ENCODE measurements around the gene PTGIS. TPM values are rescaled to one million over a fixed set of nuclear protein-coding genes. Genes with fewer than 3 reads are reported as not detected.

Gene PTGIS
- total RNA-seq, 1 donor from 2014 or later, result not detected

DNA sequence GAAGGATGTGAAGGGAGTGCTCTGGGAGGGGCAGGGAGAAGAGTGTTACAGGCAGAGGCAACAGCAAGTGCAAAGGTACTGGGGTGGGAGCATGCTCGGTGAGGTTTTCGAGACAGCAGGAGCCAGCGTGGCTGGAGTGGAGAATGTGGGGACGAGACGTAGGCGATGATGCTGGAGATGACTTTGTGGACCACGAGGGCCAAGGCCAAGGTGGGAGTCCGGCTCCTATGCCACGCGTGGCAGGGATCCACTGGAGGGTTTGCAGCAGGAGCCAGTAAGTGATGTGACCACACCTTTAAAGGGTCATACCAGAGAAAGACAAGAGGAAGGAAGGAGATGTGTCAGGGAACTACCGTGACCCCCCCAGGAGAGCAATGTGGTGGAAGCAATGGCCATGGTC, 7.3 kb downstream of the PTGIS start:
- no peak for DNase-seq (ENCODE audit: low read depth)
- H3K4me3 ChIP-seq (ENCODE audit: low read depth, low read length), result no peak overlapping the region
- TF ChIP-seq, protein P1, sequence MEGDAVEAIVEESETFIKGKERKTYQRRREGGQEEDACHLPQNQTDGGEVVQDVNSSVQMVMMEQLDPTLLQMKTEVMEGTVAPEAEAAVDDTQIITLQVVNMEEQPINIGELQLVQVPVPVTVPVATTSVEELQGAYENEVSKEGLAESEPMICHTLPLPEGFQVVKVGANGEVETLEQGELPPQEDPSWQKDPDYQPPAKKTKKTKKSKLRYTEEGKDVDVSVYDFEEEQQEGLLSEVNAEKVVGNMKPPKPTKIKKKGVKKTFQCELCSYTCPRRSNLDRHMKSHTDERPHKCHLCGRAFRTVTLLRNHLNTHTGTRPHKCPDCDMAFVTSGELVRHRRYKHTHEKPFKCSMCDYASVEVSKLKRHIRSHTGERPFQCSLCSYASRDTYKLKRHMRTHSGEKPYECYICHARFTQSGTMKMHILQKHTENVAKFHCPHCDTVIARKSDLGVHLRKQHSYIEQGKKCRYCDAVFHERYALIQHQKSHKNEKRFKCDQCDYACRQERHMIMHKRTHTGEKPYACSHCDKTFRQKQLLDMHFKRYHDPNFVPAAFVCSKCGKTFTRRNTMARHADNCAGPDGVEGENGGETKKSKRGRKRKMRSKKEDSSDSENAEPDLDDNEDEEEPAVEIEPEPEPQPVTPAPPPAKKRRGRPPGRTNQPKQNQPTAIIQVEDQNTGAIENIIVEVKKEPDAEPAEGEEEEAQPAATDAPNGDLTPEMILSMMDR (conservative IDR thresholded peaks at IDR 0.05; ENCODE audit: low read depth, low read length), result no peak

- TF ChIP-seq, protein P1 (conservative IDR thresholded peaks at IDR 0.05; ENCODE audit: low read depth, low read length), result no peak
Measured at GRCh38 chr20:49560186-49560585, 7.8 kb downstream of the PTGIS start.

GRCh38 chr20:49559411-49560081, 8.4 kb downstream of the PTGIS start:
- no peak for DNase-seq (ENCODE audit: low read depth)
- TF ChIP-seq, protein P1 (conservative IDR thresholded peaks at IDR 0.05; ENCODE audit: low read depth, low read length), result no peak

More at GRCh38 chr20:49560186-49560585, 7.8 kb downstream of the PTGIS start:
- no peak for DNase-seq (ENCODE audit: low read depth)
- no peak overlapping the region for H3K4me3 ChIP-seq (ENCODE audit: low read depth, low read length)

DNA sequence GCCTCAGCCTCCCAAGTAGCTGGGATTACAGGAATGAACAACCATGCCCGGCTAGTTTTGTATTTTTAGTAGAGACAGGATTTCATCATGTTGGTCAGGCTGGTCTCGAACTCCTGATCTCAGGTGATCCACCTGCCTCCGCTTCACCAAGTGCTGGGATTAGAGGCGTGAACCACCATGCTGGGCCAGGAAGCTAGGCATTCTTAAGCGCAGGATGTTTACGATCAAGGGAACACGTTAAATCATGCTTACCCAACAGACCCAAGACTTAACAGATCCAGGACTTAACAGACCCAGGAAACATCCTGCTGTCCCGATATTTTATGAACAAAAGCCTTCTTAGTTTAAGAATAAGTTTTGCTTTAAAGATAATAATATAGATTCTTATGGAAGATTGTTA, 9.1 kb downstream of the PTGIS start:
- TF ChIP-seq, protein P1 (conservative IDR thresholded peaks at IDR 0.05; ENCODE audit: low read depth, low read length), result no peak
- DNase-seq (ENCODE audit: low read depth), result no peak
- H3K4me3 ChIP-seq (ENCODE audit: low read depth, low read length), result no peak overlapping the region

More at GRCh38 chr20:49559411-49560081, 8.4 kb downstream of the PTGIS start:
- H3K4me3 ChIP-seq (ENCODE audit: low read depth, low read length), result no peak overlapping the region

- no peak overlapping the region for H3K4me3 ChIP-seq (ENCODE audit: low read depth, low read length)
- DNase-seq (ENCODE audit: low read depth), result no peak
- TF ChIP-seq, protein P1 (conservative IDR thresholded peaks at IDR 0.05; ENCODE audit: low read depth, low read length), result no peak
Measured at GRCh38 chr20:49557449-49557848, 10.5 kb downstream of the PTGIS start.

GRCh38 chr20:49556621-49557020, 11.3 kb downstream of the PTGIS start:
- TF ChIP-seq, protein P1 (conservative IDR thresholded peaks at IDR 0.05; ENCODE audit: low read depth, low read length), result no peak
- no peak for DNase-seq (ENCODE audit: low read depth)

More at GRCh38 chr20:49556621-49557020, 11.3 kb downstream of the PTGIS start:
- H3K4me3 ChIP-seq (ENCODE audit: low read depth, low read length), result no peak overlapping the region

Measured in epithelial cell of proximal tubule (primary cell).